Liver (tissue), 3 donors: ENCODE results near the gene KCNJ15.

Source experiments
- CTCF ChIP-seq: fragments of 150-350 bp; IDR thresholded peaks from 2 replicates; pipeline ENCODE4 v1.5.1; 2017; ENCODE audit warnings: improper control_type of control experiment, low read depth, low read length; ENCODE audit not compliant: missing input control
- FOXA1 ChIP-seq: IDR thresholded peaks from 2 replicates; pipeline ENCODE4 v1.6.1; 2016; ENCODE audit warnings: antibody characterized with exemption
- HNF4G ChIP-seq: IDR thresholded peaks from 2 replicates; pipeline ENCODE4 v1.6.1; 2016; ENCODE audit warnings: antibody characterized with exemption
- JUND ChIP-seq, 2 donors: IDR thresholded peaks; 2 replicates each; pipeline ENCODE4 v1.6.1; 2016; ENCODE audit warnings: antibody characterized with exemption in 2 of 2
- MAX ChIP-seq: IDR thresholded peaks from 2 replicates; pipeline ENCODE4 v1.6.1; 2016; ENCODE audit warnings: antibody characterized with exemption
- NR2F2 ChIP-seq: IDR thresholded peaks from 2 replicates; pipeline ENCODE4 v1.6.1; 2016; ENCODE audit warnings: antibody characterized with exemption
- RAD21 ChIP-seq, 2 donors: IDR thresholded peaks; 2 replicates each; pipeline ENCODE4 v1.6.1; 2016; ENCODE audit warnings: antibody characterized with exemption in 2 of 2, mild to moderate bottlenecking in 2 of 2
- SP1 ChIP-seq: IDR thresholded peaks from 2 replicates; pipeline ENCODE4 v1.6.1; 2018; ENCODE audit warnings: antibody characterized with exemption, mild to moderate bottlenecking
- TAF1 ChIP-seq: conservative IDR thresholded peaks from 2 replicates; pipeline ENCODE4 v1.6.1; 2016; ENCODE audit warnings: antibody characterized with exemption, mild to moderate bottlenecking
- YY1 ChIP-seq: IDR thresholded peaks from 2 replicates; pipeline ENCODE4 v1.6.1; 2016; ENCODE audit warnings: antibody characterized with exemption, mild to moderate bottlenecking
- TF ChIP-seq, protein P1 (sequence below): IDR thresholded peaks from 2 replicates; pipeline ENCODE4 v1.6.1; 2016; ENCODE audit warnings: antibody characterized with exemption, mild to moderate bottlenecking
- TF ChIP-seq, protein P2 (sequence below): IDR thresholded peaks from 2 replicates; pipeline ENCODE4 v1.6.1; 2016; ENCODE audit warnings: antibody characterized with exemption
- TF ChIP-seq, protein P3 (sequence below): IDR thresholded peaks from 2 replicates; pipeline ENCODE4 v1.6.1; 2016; ENCODE audit warnings: antibody characterized with exemption
- donor health status: healthy.
- donor health status: healthy.

GRCh38 chr21:38298832-38299231 is 42.0 kb downstream of the KCNJ15 start:
- no peak for TF ChIP-seq CTCF
- TF ChIP-seq YY1 = no peak
- TF ChIP-seq, protein P1, sequence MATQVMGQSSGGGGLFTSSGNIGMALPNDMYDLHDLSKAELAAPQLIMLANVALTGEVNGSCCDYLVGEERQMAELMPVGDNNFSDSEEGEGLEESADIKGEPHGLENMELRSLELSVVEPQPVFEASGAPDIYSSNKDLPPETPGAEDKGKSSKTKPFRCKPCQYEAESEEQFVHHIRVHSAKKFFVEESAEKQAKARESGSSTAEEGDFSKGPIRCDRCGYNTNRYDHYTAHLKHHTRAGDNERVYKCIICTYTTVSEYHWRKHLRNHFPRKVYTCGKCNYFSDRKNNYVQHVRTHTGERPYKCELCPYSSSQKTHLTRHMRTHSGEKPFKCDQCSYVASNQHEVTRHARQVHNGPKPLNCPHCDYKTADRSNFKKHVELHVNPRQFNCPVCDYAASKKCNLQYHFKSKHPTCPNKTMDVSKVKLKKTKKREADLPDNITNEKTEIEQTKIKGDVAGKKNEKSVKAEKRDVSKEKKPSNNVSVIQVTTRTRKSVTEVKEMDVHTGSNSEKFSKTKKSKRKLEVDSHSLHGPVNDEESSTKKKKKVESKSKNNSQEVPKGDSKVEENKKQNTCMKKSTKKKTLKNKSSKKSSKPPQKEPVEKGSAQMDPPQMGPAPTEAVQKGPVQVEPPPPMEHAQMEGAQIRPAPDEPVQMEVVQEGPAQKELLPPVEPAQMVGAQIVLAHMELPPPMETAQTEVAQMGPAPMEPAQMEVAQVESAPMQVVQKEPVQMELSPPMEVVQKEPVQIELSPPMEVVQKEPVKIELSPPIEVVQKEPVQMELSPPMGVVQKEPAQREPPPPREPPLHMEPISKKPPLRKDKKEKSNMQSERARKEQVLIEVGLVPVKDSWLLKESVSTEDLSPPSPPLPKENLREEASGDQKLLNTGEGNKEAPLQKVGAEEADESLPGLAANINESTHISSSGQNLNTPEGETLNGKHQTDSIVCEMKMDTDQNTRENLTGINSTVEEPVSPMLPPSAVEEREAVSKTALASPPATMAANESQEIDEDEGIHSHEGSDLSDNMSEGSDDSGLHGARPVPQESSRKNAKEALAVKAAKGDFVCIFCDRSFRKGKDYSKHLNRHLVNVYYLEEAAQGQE = no peak
- TF ChIP-seq, protein P2, sequence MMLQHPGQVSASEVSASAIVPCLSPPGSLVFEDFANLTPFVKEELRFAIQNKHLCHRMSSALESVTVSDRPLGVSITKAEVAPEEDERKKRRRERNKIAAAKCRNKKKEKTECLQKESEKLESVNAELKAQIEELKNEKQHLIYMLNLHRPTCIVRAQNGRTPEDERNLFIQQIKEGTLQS = no peak
- TF ChIP-seq HNF4G = no peak
- TF ChIP-seq, protein P3, sequence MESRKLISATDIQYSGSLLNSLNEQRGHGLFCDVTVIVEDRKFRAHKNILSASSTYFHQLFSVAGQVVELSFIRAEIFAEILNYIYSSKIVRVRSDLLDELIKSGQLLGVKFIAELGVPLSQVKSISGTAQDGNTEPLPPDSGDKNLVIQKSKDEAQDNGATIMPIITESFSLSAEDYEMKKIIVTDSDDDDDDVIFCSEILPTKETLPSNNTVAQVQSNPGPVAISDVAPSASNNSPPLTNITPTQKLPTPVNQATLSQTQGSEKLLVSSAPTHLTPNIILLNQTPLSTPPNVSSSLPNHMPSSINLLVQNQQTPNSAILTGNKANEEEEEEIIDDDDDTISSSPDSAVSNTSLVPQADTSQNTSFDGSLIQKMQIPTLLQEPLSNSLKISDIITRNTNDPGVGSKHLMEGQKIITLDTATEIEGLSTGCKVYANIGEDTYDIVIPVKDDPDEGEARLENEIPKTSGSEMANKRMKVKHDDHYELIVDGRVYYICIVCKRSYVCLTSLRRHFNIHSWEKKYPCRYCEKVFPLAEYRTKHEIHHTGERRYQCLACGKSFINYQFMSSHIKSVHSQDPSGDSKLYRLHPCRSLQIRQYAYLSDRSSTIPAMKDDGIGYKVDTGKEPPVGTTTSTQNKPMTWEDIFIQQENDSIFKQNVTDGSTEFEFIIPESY = no peak
- no peak for TF ChIP-seq SP1
- no peak for TF ChIP-seq MAX
- no peak for TF ChIP-seq JUND (IDR thresholded peaks at IDR 0.05)
- no peak for TF ChIP-seq NR2F2
- TF ChIP-seq RAD21 (IDR thresholded peaks at IDR 0.05) = no peak
- no peak for TF ChIP-seq TAF1
- TF ChIP-seq FOXA1 = no peak
